ENCODE results near the gene AK4.

AK4 gene

DNA sequence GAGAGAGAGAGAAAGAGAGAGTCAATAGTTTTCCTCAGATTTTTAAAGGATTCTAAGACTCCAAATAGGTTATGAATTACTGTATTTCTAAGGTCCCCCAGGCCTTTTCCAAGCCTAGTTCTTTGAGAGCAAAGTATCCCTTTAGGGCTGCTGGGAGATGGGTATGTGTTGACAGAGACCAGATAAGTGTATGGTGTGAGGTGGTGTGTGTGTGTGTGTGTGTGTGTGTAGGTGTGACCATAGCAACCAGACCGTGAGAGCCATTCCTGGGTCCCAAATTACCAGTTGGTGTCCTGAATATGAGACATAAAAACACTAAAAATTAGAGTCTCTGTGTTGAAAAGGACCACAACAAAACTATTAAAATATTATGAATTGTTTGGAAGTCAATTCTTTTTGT is 119.7 kb downstream of the AK4 start:
- Histone ChIP-seq H3K36me3 (ENCODE audit: low read depth) (no peaks in the 10 kb centered on the region), H3K4me3 (ENCODE audit: severe bottlenecking) (no peak overlapping the region), H3K4me1 (ENCODE audit: insufficient read depth, poor library complexity, severe bottlenecking) (no peaks in the 10 kb centered on the region), H3K9me3 (ENCODE audit: severe bottlenecking) (no peaks in the 10 kb centered on the region), H3K27ac (ENCODE audit: poor library complexity, severe bottlenecking) (no peak overlapping the region), H3K27me3 (ENCODE audit: insufficient read depth, poor library complexity, severe bottlenecking) (no peaks in the 10 kb centered on the region)
- ATAC-seq (ENCODE audit: low read depth) (no peak), DNase-seq (ENCODE audit: low spot score) (no peak)
- TF ChIP-seq CTCF (IDR thresholded peaks at IDR 0.05; ENCODE audit: poor library complexity, severe bottlenecking), result no peak

DNA sequence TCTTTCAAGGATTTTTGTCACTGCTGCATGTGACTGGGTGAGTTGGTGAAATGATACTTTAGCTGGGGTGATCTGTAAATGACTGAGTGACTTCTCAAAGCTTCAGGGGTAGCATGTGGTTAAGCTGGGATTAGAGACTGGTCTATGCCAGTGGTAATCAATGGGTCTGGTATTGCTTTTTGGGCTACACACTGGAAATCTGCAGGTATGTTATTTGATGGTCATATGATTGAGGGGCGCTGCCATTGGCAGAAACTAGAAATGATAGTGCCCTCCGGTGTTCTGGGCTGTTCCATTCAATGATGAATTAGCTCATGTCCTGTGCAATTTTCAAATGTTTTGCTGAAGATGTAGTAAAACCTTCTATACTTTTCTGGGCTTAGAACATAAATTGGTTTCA is 121.6 kb downstream of the AK4 start:
- no peaks in the 10 kb centered on the region for H3K9me3 ChIP-seq (ENCODE audit: severe bottlenecking)
- TF ChIP-seq CTCF (IDR thresholded peaks at IDR 0.05; ENCODE audit: poor library complexity, severe bottlenecking), result no peak
- ATAC-seq (ENCODE audit: low read depth) (no peak), DNase-seq (ENCODE audit: low spot score) (no peak)
- no peak overlapping the region for H3K4me3 ChIP-seq (ENCODE audit: severe bottlenecking)
- H3K36me3 ChIP-seq (ENCODE audit: low read depth), result no peaks in the 10 kb centered on the region
- H3K27ac ChIP-seq (ENCODE audit: poor library complexity, severe bottlenecking), result no peak overlapping the region
- H3K4me1 ChIP-seq (ENCODE audit: insufficient read depth, poor library complexity, severe bottlenecking), result no peaks in the 10 kb centered on the region
- H3K27me3 ChIP-seq (ENCODE audit: insufficient read depth, poor library complexity, severe bottlenecking), result no peaks in the 10 kb centered on the region

- no peaks in the 10 kb centered on the region for H3K27me3 ChIP-seq (ENCODE audit: insufficient read depth, poor library complexity, severe bottlenecking)
- no peak for TF ChIP-seq CTCF (IDR thresholded peaks at IDR 0.05; ENCODE audit: poor library complexity, severe bottlenecking)
- no peak for ATAC-seq (ENCODE audit: low read depth)
- no peak for DNase-seq (ENCODE audit: low spot score)
- no peak overlapping the region for H3K27ac ChIP-seq (ENCODE audit: poor library complexity, severe bottlenecking)
- H3K4me3 ChIP-seq (ENCODE audit: severe bottlenecking), result no peak overlapping the region
- H3K4me1 ChIP-seq (ENCODE audit: insufficient read depth, poor library complexity, severe bottlenecking), result no peaks in the 10 kb centered on the region
- no peaks in the 10 kb centered on the region for H3K9me3 ChIP-seq (ENCODE audit: severe bottlenecking)
- H3K36me3 ChIP-seq (ENCODE audit: low read depth), result no peaks in the 10 kb centered on the region
These were observed 128.4 kb downstream of the AK4 start for GRCh38 chr1:65276197-65276939.

- ATAC-seq (ENCODE audit: low read depth), result no peak
- no peak overlapping the region for H3K4me3 ChIP-seq (ENCODE audit: severe bottlenecking)
- TF ChIP-seq CTCF (IDR thresholded peaks at IDR 0.05; ENCODE audit: poor library complexity, severe bottlenecking), result no peak
- no peak for DNase-seq (ENCODE audit: low spot score)
- no peak overlapping the region for H3K27ac ChIP-seq (ENCODE audit: poor library complexity, severe bottlenecking)
- H3K36me3 ChIP-seq (ENCODE audit: low read depth), result no peaks in the 10 kb centered on the region
- no peaks in the 10 kb centered on the region for H3K9me3 ChIP-seq (ENCODE audit: severe bottlenecking)
- H3K27me3 ChIP-seq (ENCODE audit: insufficient read depth, poor library complexity, severe bottlenecking), result no peaks in the 10 kb centered on the region
- H3K4me1 ChIP-seq (ENCODE audit: insufficient read depth, poor library complexity, severe bottlenecking), result no peaks in the 10 kb centered on the region
These were observed 129.8 kb downstream of the AK4 start for GRCh38 chr1:65277605-65278347.

Measured in RWPE2 (cell line).